NCI-H1417 treated with DMSO at 0.1 percent for 48 hours (cell line): ENCODE results near the gene SHISAL1.
"Not testable (repeated sequence)": the region's sequence is repeated elsewhere in the genome, so short reads cannot be mapped to it uniquely, and the experiment has no call there.

Experiments used
- DNase-seq: peaks from one replicate; lab custom pipeline; 2025; lab: John Stamatoyannopoulos, UW

Gene SHISAL1

GRCh38 chr22:44328326-44328725 lies 15.6 kb upstream of the SHISAL1 start:
- DNase-seq = no peak

GRCh38 chr22:44326491-44326885 lies 13.7 kb upstream of the SHISAL1 start:
- no peak for DNase-seq

GRCh38 chr22:44325718-44326490 lies 13.2 kb upstream of the SHISAL1 start:
- DNase-seq = no peak

GRCh38 chr22:44323140-44323790 lies 10.5 kb upstream of the SHISAL1 start:
- DNase-seq = not testable (repeated sequence)

- no peak for DNase-seq
These were observed 6.9 kb upstream of the SHISAL1 start for GRCh38 chr22:44319685-44320084.

- DNase-seq = no peak
These were observed 6.0 kb upstream of the SHISAL1 start for GRCh38 chr22:44318751-44319150.

GRCh38 chr22:44317886-44318637 lies 5.3 kb upstream of the SHISAL1 start:
- no peak for DNase-seq

- DNase-seq = no peak
These were observed 4.3 kb upstream of the SHISAL1 start for GRCh38 chr22:44317123-44317444.

- DNase-seq = no peak
These were observed 3.8 kb upstream of the SHISAL1 start for GRCh38 chr22:44316393-44317122.

- no peak for DNase-seq
These were observed 1.8 kb upstream of the SHISAL1 start for GRCh38 chr22:44314425-44315067.

GRCh38 chr22:44313385-44314006 lies 745 bp upstream of the SHISAL1 start:
- no peak for DNase-seq

GRCh38 chr22:44311855-44312170 lies 938 bp downstream of the SHISAL1 start:
- DNase-seq = no peak

GRCh38 chr22:44311104-44311854 lies 1.5 kb downstream of the SHISAL1 start:
- DNase-seq = no peak

GRCh38 chr22:44309647-44310046 lies 3.1 kb downstream of the SHISAL1 start:
- DNase-seq = no peak

GRCh38 chr22:44309137-44309536 lies 3.6 kb downstream of the SHISAL1 start:
- no peak for DNase-seq

GRCh38 chr22:44307509-44308169 lies 5.1 kb downstream of the SHISAL1 start:
- DNase-seq = no peak

- no peak for DNase-seq
These were observed 6.9 kb downstream of the SHISAL1 start for GRCh38 chr22:44305888-44306287.

- no peak for DNase-seq
These were observed 7.3 kb downstream of the SHISAL1 start for GRCh38 chr22:44305455-44305854.

GRCh38 chr22:44304911-44305310 lies 7.8 kb downstream of the SHISAL1 start:
- no peak for DNase-seq

GRCh38 chr22:44304354-44304753 lies 8.4 kb downstream of the SHISAL1 start:
- no peak for DNase-seq
